ENCODE measurements around the gene SLC47A2.

GRCh38 chr17:19677736-19678379 is 38.5 kb downstream of the SLC47A2 start:
- no peak for TF ChIP-seq POLR2AphosphoS5 (IDR thresholded peaks at IDR 0.05; ENCODE audit: low read depth, low read length)
- TF ChIP-seq POLR2A (IDR thresholded peaks at IDR 0.05; ENCODE audit: low read depth, low read length), result no peak
- no peak for TF ChIP-seq TAF1 (IDR thresholded peaks at IDR 0.05; ENCODE audit: low read depth, low read length)
- no peak for TF ChIP-seq SPI1 (IDR thresholded peaks at IDR 0.05; ENCODE audit: low read depth, low read length)
- TF ChIP-seq PAX5 (IDR thresholded peaks at IDR 0.05; ENCODE audit: insufficient read depth, low read length, severe bottlenecking), result no peak
- TF ChIP-seq POU2F2 (IDR thresholded peaks at IDR 0.05; ENCODE audit: low read depth, low read length), result no peak

Data from GM12891 (cell line).